Stimulated activated CD4-positive, alpha-beta T cell treated with anti-CD3 and anti-CD28 coated beads, Interleukin-12 subunit alpha, Interleukin-12 subunit beta, amount 100 ng/mL, for 4 hours (primary cell): Measurements from ENCODE around the gene SLC44A3.
"Not testable (repeated sequence)": the region's sequence is repeated elsewhere in the genome, so short reads cannot be mapped to it uniquely, and the experiment has no call there.

ENCODE experiments used
- DNase-seq: peaks from one replicate; pipeline ENCODE4 v3.0.0-alpha.2; 2020

SLC44A3 gene

DNA sequence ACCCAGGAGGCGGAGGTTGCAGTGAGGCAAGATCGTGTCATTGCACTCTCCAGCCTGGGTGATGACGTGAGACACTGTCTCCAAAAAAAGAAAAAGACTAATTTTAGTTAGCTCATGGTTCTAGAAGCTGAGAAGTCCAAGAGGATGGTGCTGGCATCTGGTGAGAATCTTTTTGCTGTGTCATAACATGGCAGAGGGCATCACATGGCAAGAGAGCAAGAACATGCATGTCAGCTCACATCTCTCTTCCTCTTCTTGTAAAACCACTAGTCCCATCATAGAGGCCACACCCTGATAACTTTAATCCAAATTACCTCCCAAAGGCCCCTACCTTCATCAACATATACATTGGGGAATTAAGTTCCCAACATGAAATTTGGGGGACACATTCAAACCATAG lies 120.6 kb downstream of the SLC44A3 start:
- DNase-seq = no peak

DNA sequence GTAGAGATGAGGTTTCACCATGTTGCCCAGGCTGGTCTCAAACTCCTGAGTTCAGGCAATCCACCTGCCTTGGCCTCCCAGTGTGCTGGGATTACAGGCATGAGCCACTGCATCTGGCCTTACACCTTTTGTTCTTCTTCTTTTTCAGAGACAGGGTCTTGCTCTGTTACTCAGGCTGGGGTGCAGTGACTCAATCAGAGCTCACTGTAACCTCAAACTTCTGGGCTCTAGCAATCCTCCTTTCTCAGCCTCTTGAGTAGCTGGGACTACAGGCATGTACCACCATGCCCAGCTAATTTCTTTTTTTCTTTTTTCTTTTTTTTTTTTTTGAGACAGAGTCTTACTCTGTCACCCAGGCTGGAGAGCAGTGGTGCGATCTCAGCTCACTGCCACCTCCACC lies 121.3 kb downstream of the SLC44A3 start:
- not testable (repeated sequence) for DNase-seq

DNA sequence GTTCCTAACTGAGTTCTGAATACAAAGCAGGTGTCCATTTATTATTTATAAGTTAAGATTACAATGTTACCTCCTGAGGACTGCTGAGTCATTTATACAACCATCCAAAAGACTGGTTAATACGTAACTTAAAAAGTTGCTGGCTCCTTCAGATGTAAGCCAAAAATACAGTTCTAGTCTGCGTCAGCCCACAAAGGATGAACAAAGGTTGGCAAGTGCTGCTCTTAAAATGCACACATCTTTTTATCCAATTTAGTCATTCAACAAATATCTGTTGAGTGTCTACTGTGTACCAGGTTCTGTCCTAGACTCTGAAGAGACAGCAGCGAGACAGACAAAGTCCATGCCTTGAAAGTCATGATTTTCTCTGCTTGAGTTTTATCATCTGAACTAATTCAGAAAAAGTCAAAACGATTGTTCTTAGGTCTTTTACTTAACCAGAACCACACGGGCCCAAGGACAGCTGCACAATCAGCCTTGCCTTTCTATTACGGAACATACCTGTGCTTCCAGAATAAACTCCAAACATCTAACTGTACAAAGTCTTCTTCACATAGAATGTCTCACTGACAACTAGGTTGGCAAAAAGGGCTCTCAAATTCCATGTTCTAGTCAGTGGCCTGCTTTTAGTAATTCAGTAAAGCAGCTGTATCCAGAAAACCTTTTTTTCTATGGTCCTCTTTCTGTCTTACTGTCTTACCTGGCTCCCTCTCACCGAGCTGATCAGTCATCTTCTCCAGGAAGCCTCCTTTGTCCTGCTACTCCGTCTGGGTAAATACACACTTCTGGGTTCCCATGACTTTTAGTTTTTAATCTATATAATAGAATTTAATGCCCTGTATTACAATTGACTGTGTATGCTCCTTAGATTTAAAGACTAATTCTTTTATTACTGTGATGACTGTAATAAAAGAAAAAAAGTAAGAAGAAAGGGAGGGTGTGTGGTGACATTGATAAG lies 122.3 kb downstream of the SLC44A3 start:
- DNase-seq = no peak
